IPS-18a (cell line): ENCODE data around the gene SECISBP2.

Experiments
- H3K27ac ChIP-seq: one replicate; pipeline ENCODE4 v1.5.1; 2013; ENCODE audit warnings: low read length
- H3K27me3 ChIP-seq: one replicate; pipeline ENCODE4 v1.6.1; 2013; ENCODE audit warnings: mild to moderate bottlenecking, low read length; ENCODE audit not compliant: control insufficient read depth, insufficient read depth
- H3K36me3 ChIP-seq: one replicate; pipeline ENCODE4 v1.6.1; 2013; ENCODE audit warnings: low read depth, low read length; ENCODE audit not compliant: control insufficient read depth
- H3K4me1 ChIP-seq: one replicate; pipeline ENCODE4 v1.6.1; 2013; ENCODE audit warnings: low read depth, low read length; ENCODE audit not compliant: control insufficient read depth
- H3K4me3 ChIP-seq: one replicate; pipeline ENCODE4 v1.5.1; 2013; ENCODE audit warnings: low read length
- H3K9ac ChIP-seq: one replicate; pipeline ENCODE4 v1.6.1; 2013; ENCODE audit warnings: mild to moderate bottlenecking, low read length, moderate library complexity
- H3K9me3 ChIP-seq: one replicate; pipeline ENCODE4 v1.6.1; 2013; ENCODE audit warnings: low read depth, low read length; ENCODE audit not compliant: control insufficient read depth

Gene SECISBP2

GRCh38 chr9:89388084-89388867 lies 70.0 kb downstream of the SECISBP2 start:
- H3K27me3 ChIP-seq, result no peaks in the 10 kb centered on the region
- H3K36me3 ChIP-seq, result peaks cover 84% of the 10 kb centered on the region

GRCh38 chr9:89388868-89389177 lies 70.5 kb downstream of the SECISBP2 start:
- no peak overlapping the region for H3K4me3 ChIP-seq
- H3K36me3 ChIP-seq, result peaks cover 85% of the 10 kb centered on the region
- H3K4me1 ChIP-seq, result no peaks in the 10 kb centered on the region
- no peaks in the 10 kb centered on the region for H3K27me3 ChIP-seq
- H3K9me3 ChIP-seq, result no peaks in the 10 kb centered on the region
- no peak overlapping the region for H3K9ac ChIP-seq
- no peak overlapping the region for H3K27ac ChIP-seq

More at GRCh38 chr9:89388084-89388867, 70.0 kb downstream of the SECISBP2 start:
- Histone ChIP-seq H3K9me3 (no peaks in the 10 kb centered on the region), H3K9ac (no peak overlapping the region), H3K4me1 (no peaks in the 10 kb centered on the region), H3K4me3 (no peak overlapping the region), H3K27ac (no peak overlapping the region)

GRCh38 chr9:89390068-89390555 lies 71.8 kb downstream of the SECISBP2 start:
- peaks cover 83% of the 10 kb centered on the region for H3K36me3 ChIP-seq
- H3K27ac ChIP-seq, result no peak overlapping the region
- H3K4me3 ChIP-seq, result no peak overlapping the region

GRCh38 chr9:89390578-89391116 lies 72.3 kb downstream of the SECISBP2 start:
- Histone ChIP-seq H3K4me3 (no peak overlapping the region), H3K9ac (no peak overlapping the region), H3K27me3 (no peaks in the 10 kb centered on the region), H3K4me1 (no peaks in the 10 kb centered on the region), H3K9me3 (no peaks in the 10 kb centered on the region), H3K27ac (no peak overlapping the region), H3K36me3 (peaks cover 81% of the 10 kb centered on the region)

More at GRCh38 chr9:89390068-89390555, 71.8 kb downstream of the SECISBP2 start:
- Histone ChIP-seq H3K9ac (no peak overlapping the region), H3K27me3 (no peaks in the 10 kb centered on the region), H3K9me3 (no peaks in the 10 kb centered on the region), H3K4me1 (no peaks in the 10 kb centered on the region)

DNA sequence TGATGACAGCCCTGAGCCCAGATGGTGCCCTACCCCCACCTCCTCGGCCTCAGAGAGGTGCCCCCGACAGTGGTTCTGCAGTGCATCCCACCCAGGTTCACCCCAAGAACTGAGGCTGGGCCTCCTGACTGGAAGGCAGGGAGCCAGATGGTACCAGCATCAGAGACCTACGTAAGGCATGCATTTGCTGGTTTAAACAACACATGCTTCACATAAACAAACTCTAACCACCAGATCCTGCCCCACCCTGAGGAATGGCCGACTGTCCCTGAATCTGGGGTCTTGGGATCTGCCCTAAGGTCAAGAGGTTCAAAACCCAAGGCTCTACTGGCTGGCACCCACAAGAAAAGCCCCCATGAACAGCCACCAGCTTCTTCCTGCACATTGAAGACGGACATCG lies 73.3 kb downstream of the SECISBP2 start:
- no peak overlapping the region for H3K4me3 ChIP-seq
- H3K9ac ChIP-seq, result no peak overlapping the region
- H3K9me3 ChIP-seq, result no peaks in the 10 kb centered on the region
- no peak overlapping the region for H3K27ac ChIP-seq
- H3K4me1 ChIP-seq, result no peaks in the 10 kb centered on the region
- peaks cover 82% of the 10 kb centered on the region for H3K36me3 ChIP-seq
- H3K27me3 ChIP-seq, result no peaks in the 10 kb centered on the region

DNA sequence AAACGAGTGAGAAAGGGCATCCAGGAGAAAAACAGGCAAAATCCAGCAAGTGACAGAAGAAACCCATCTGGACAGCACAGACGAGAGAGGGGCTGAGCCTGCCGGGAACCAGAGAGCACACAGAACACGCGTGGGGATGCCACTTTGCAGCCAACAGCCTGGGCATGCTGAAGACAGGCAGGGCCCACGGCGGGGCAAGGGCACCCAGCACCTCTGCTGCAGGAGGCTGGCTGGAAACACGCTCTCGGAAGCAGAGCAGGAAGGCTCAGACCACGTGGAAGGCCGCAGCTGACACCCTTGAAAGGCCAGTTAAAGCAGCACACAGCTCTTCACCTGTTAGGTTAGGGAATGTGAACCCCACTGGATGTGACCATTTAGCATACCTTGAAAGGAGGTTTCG lies 76.1 kb downstream of the SECISBP2 start:
- Histone ChIP-seq H3K9me3 (no peaks in the 10 kb centered on the region), H3K4me1 (no peaks in the 10 kb centered on the region), H3K4me3 (no peak overlapping the region), H3K9ac (no peak overlapping the region), H3K27ac (no peak overlapping the region), H3K27me3 (no peaks in the 10 kb centered on the region), H3K36me3 (peaks cover 81% of the 10 kb centered on the region)

DNA sequence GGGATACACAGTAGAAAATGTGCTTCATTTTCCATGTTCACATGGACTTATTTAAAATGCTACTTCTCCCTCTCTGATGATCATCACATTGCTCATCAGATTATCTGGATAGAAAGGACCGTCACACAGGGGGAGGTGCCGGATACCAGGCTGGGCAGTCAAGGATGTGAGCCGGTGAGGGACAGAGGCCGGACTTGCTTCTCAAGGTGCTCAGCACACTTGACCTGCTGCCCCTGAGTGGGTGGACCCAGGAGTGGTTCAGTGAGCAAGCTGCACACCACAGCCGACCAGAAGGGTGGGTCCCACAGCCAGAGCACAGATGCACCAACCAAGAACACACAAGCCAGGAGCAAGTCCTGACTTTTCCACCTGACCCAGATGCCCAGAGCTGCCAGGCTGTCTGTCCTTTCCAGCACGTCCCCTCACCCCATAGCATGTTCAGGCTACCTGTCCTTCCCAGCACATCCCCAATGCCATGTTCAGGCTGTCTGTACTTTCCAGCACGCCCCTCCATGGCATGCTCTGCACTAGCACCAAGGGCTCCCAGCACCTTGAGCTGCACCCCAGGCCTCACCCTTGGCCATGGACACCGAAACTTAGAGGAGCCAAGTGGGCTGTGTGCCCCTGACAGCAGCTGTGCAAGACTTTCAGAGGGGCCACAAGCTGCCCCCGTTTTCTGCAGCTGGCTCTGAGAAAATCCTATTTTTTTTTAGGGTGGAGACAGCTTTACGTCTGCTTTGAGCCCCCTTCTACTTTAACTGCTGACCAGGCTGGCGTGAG lies 77.8 kb downstream of the SECISBP2 start:
- Histone ChIP-seq H3K4me3 (no peak overlapping the region), H3K36me3 (peaks cover 71% of the 10 kb centered on the region), H3K9me3 (no peaks in the 10 kb centered on the region), H3K27ac (no peak overlapping the region), H3K9ac (no peak overlapping the region), H3K4me1 (no peaks in the 10 kb centered on the region), H3K27me3 (no peaks in the 10 kb centered on the region)

DNA sequence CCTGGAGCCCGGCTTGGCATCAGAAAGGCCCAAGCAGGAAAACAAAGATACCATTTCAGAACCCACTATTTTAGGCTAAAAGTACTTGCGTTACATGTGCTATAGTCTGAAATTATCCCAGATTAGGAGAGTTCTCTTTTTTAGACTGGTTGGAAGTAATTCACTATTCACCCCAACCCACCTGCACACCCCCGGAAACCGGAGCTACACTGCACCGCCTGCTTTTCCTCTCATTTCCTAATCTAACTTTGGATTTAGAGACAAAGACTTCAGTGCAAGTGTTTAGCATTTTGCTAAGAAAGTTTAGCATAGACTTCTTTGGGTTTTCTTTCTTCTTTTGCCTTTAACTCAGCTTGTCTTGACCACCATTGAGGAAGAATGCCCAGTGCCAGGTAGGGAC lies 79.2 kb downstream of the SECISBP2 start:
- no peaks in the 10 kb centered on the region for H3K4me1 ChIP-seq
- peaks cover 71% of the 10 kb centered on the region for H3K36me3 ChIP-seq
- H3K27ac ChIP-seq, result no peak overlapping the region
- no peaks in the 10 kb centered on the region for H3K27me3 ChIP-seq
- H3K4me3 ChIP-seq, result no peak overlapping the region
- no peak overlapping the region for H3K9ac ChIP-seq
- H3K9me3 ChIP-seq, result no peaks in the 10 kb centered on the region

- H3K36me3 ChIP-seq, result peaks cover 61% of the 10 kb centered on the region
- H3K27ac ChIP-seq, result no peak overlapping the region
- no peaks in the 10 kb centered on the region for H3K27me3 ChIP-seq
- H3K9ac ChIP-seq, result no peak overlapping the region
- no peaks in the 10 kb centered on the region for H3K9me3 ChIP-seq
- no peak overlapping the region for H3K4me3 ChIP-seq
- no peaks in the 10 kb centered on the region for H3K4me1 ChIP-seq
Observed at GRCh38 chr9:89398621-89399020, 80.3 kb downstream of the SECISBP2 start.

DNA sequence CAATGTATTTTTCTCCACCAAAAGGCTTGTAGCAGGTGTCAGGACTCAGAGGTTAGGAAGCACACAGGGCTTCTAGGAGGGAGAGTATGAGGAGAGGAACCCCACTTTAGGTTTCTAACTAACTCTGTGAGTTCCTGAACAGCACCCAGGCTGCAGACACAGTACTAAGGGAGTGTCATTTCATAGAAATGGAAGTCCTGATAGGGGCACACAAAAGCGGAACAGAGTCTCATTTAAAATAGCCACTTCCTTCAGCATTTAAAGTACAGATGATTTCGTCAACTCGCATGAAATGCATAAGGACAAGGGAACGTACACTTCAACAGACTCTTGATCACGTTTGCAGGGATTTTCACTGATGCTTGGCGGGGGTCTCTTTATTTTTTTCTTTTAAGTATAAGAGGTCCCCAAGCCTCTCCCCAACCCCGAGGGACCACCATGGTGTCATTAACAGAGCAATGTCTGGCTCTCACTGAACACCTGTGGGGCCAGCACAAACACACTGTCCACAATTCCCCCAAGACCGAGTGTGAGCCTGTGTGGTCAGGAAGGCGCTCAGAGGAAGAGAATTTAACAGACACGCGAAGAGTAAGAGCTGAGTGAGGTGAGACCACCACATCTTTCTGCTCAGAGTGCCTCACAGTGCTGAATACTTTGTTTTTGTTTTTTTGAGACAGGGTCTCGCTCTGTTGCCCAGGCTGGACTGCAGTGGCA lies 82.3 kb downstream of the SECISBP2 start:
- Histone ChIP-seq H3K27ac (no peak overlapping the region), H3K9me3 (no peaks in the 10 kb centered on the region), H3K9ac (no peak overlapping the region), H3K4me3 (no peak overlapping the region), H3K27me3 (no peaks in the 10 kb centered on the region), H3K4me1 (no peaks in the 10 kb centered on the region), H3K36me3 (peaks cover 51% of the 10 kb centered on the region)

DNA sequence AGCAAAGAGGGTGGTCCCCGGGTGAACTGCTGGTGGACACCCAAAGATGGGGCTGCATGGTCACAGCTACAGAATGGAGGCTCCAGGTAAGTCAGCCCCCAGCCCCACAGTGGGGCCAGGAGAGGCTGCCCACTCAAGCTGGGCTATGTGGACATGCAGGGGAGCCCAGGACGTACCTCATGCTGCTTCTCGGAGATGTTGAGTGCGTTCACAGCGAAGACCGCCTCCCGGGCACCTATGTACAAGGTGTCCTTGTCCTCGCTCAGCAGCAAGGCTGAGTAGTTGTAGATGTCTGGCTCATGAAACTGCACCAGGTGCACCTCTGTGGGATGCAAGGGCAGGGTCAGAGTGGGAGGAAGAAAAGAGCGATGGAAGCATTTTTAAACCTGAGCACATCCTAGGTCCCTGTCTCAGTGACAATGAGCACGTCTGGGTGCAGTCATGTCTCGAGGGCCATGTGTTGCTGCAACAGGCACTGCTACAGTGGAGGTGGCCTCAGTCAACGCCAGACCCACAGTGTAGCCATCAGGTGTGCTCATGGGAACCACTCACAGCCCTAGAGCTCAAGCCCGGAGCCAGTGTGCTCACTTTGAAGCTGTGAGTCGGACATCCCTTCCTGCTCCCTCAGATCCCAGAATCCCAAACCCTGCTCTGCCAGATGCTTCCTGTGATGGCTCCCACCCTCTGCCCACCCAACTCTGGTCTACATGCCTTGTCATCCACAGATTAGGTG lies 84.6 kb downstream of the SECISBP2 start:
- H3K4me1 ChIP-seq, result no peaks in the 10 kb centered on the region
- no peaks in the 10 kb centered on the region for H3K27me3 ChIP-seq
- H3K9me3 ChIP-seq, result no peaks in the 10 kb centered on the region
- H3K4me3 ChIP-seq, result no peak overlapping the region
- H3K27ac ChIP-seq, result no peak overlapping the region
- H3K36me3 ChIP-seq, result peaks cover 28% of the 10 kb centered on the region
- H3K9ac ChIP-seq, result no peak overlapping the region
